ENCODE results near the gene KIF7. TPM values are rescaled to one million over a fixed set of nuclear protein-coding genes. Genes with fewer than 3 reads are reported as not detected.

Gene KIF7
- total RNA-seq, 1 donor from 2014 or later, result 4.3 TPM

- Histone ChIP-seq H3K36me3 (no peaks in the 10 kb centered on the region), H3F3A (ENCODE audit: low read depth) (no peaks in the 10 kb centered on the region), H4K20me1 (ENCODE audit: low read depth) (peaks cover 7% of the 10 kb centered on the region), H3K9me3 (ENCODE audit: low read depth) (no peaks in the 10 kb centered on the region), H3K27me3 (no peaks in the 10 kb centered on the region), H3K4me2 (no peak overlapping the region), H3K79me2 (ENCODE audit: low read depth) (peaks cover 11% of the 10 kb centered on the region), H3K27ac (no peak overlapping the region), H3K4me3 (no peak overlapping the region), H3K4me1 (no peaks in the 10 kb centered on the region), H2AFZ (replicated peaks) (no peak overlapping the region), H3K9ac (no peak overlapping the region)
- H3K4me3 Mint-ChIP-seq, result no peak overlapping the region
- H3K9me3 Mint-ChIP-seq, result no peaks in the 10 kb centered on the region
- DNase-seq (ENCODE audit: low spot score), result no peak
- TF ChIP-seq CTCF (IDR thresholded peaks at IDR 0.05), result no peak
- no peak for TF ChIP-seq EZH2 (IDR thresholded peaks at IDR 0.05)
- no peak for TF ChIP-seq EZH2phosphoT487 (IDR thresholded peaks at IDR 0.05)
- H3K27me3 Mint-ChIP-seq (ENCODE audit: insufficient read depth, low read depth), result peaks cover under 1% of the 10 kb centered on the region
- peaks cover 10% of the 10 kb centered on the region for H3K4me1 Mint-ChIP-seq
- H3K36me3 Mint-ChIP-seq, result peaks cover 19% of the 10 kb centered on the region
- H3K27ac Mint-ChIP-seq, result no peak overlapping the region
Observed at GRCh38 chr15:89649013-89649625, 6.1 kb downstream of the KIF7 start.

GRCh38 chr15:89648106-89649012 lies 6.9 kb downstream of the KIF7 start:
- H3K36me3 Mint-ChIP-seq, result peaks cover 19% of the 10 kb centered on the region
- no peaks in the 10 kb centered on the region for H3K4me1 ChIP-seq
- peaks cover 8% of the 10 kb centered on the region for H3K4me1 Mint-ChIP-seq
- no peak for TF ChIP-seq EZH2phosphoT487 (IDR thresholded peaks at IDR 0.05)
- TF ChIP-seq CTCF (IDR thresholded peaks at IDR 0.05), result no peak
- no peak for TF ChIP-seq EZH2 (IDR thresholded peaks at IDR 0.05)
- no peaks in the 10 kb centered on the region for H3K9me3 ChIP-seq (ENCODE audit: low read depth)
- H3F3A ChIP-seq (ENCODE audit: low read depth), result no peaks in the 10 kb centered on the region
- no peak overlapping the region for H3K4me3 ChIP-seq
- H3K9ac ChIP-seq, result no peak overlapping the region
- H3K4me2 ChIP-seq, result no peak overlapping the region
- no peaks in the 10 kb centered on the region for H3K36me3 ChIP-seq
- H3K79me2 ChIP-seq (ENCODE audit: low read depth), result peaks cover 4% of the 10 kb centered on the region
- H3K27me3 ChIP-seq, result no peaks in the 10 kb centered on the region
- no peaks in the 10 kb centered on the region for H3K9me3 Mint-ChIP-seq
- H3K27ac ChIP-seq, result no peak overlapping the region
- H4K20me1 ChIP-seq (ENCODE audit: low read depth), result peaks cover 5% of the 10 kb centered on the region
- H3K4me3 Mint-ChIP-seq, result no peak overlapping the region
- H2AFZ ChIP-seq (replicated peaks), result no peak overlapping the region
- H3K27ac Mint-ChIP-seq, result no peak overlapping the region
- no peak for DNase-seq (ENCODE audit: low spot score)
- peaks cover 2% of the 10 kb centered on the region for H3K27me3 Mint-ChIP-seq (ENCODE audit: insufficient read depth, low read depth)

GRCh38 chr15:89647191-89647851 lies 7.9 kb downstream of the KIF7 start:
- no peak overlapping the region for H3K27ac Mint-ChIP-seq

More at GRCh38 chr15:89647191-89647851, 7.9 kb downstream of the KIF7 start:
- no peak overlapping the region for H2AFZ ChIP-seq (replicated peaks)
- H3K27ac ChIP-seq, result no peak overlapping the region
- H3K9me3 Mint-ChIP-seq, result no peaks in the 10 kb centered on the region
- peaks cover 21% of the 10 kb centered on the region for H3K36me3 Mint-ChIP-seq
- no peaks in the 10 kb centered on the region for H3K79me2 ChIP-seq (ENCODE audit: low read depth)
- H3K9me3 ChIP-seq (ENCODE audit: low read depth), result no peaks in the 10 kb centered on the region
- H3F3A ChIP-seq (ENCODE audit: low read depth), result no peaks in the 10 kb centered on the region
- H3K4me3 Mint-ChIP-seq, result peak overlapping the region; percentile 19
- TF ChIP-seq CTCF (IDR thresholded peaks at IDR 0.05) (peak; percentile 95), EZH2phosphoT487 (IDR thresholded peaks at IDR 0.05) (no peak), EZH2 (IDR thresholded peaks at IDR 0.05) (no peak)
- no peaks in the 10 kb centered on the region for H3K36me3 ChIP-seq
- peak overlapping the region; percentile 19 for H3K4me2 ChIP-seq
- peaks cover 4% of the 10 kb centered on the region for H3K4me1 Mint-ChIP-seq
- peaks cover 2% of the 10 kb centered on the region for H3K27me3 Mint-ChIP-seq (ENCODE audit: insufficient read depth, low read depth)
- DNase-seq (ENCODE audit: low spot score), result peak; percentile 82
- no peaks in the 10 kb centered on the region for H3K4me1 ChIP-seq
- H3K4me3 ChIP-seq, result no peak overlapping the region
- peaks cover 4% of the 10 kb centered on the region for H4K20me1 ChIP-seq (ENCODE audit: low read depth)
- H3K27me3 ChIP-seq, result no peaks in the 10 kb centered on the region
- H3K9ac ChIP-seq, result no peak overlapping the region
